GM23248 (cell line): ENCODE results near the gene SAGE1. TPM values are rescaled to one million over a fixed set of nuclear protein-coding genes. Genes with fewer than 3 reads are reported as not detected.
"Not testable (repeated sequence)": the region's sequence is repeated elsewhere in the genome, so short reads cannot be mapped to it uniquely, and the experiment has no call there.

Experiments used
- DNase-seq: peaks from one replicate; pipeline ENCODE4 v3.0.0-alpha.2; 2015
- H2AFZ ChIP-seq: fragments of 200-600 bp; sonication (generic); 2 replicates; pipeline ENCODE4 v1.6.1; 2016; ENCODE audit warnings: antibody characterized with exemption
- H3F3A ChIP-seq: fragments of 200-600 bp; sonication (generic); 2 replicates; pipeline ENCODE4 v1.6.1; 2016; ENCODE audit warnings: mild to moderate bottlenecking, antibody characterized with exemption, mixed run types; ENCODE audit not compliant: insufficient read depth
- H3K27ac ChIP-seq: fragments of 200-600 bp; sonication (generic); 2 replicates; pipeline ENCODE4 v1.5.1; 2016; ENCODE audit warnings: mild to moderate bottlenecking
- H3K27me3 ChIP-seq: fragments of 200-600 bp; sonication (generic); replicated peaks from 2 replicates; pipeline ENCODE4 v1.6.1; 2016; ENCODE audit warnings: mild to moderate bottlenecking; ENCODE audit not compliant: insufficient read depth
- H3K36me3 ChIP-seq: fragments of 200-600 bp; sonication (generic); 2 replicates; pipeline ENCODE4 v1.6.1; 2016; ENCODE audit warnings: low read depth, mild to moderate bottlenecking
- H3K4me1 ChIP-seq: fragments of 200-600 bp; sonication (generic); 2 replicates; pipeline ENCODE4 v1.6.1; 2016; ENCODE audit warnings: mild to moderate bottlenecking; ENCODE audit not compliant: insufficient read depth
- H3K4me2 ChIP-seq: fragments of 200-600 bp; sonication (generic); one replicate; pipeline ENCODE4 v1.6.1; 2016; ENCODE audit warnings: mild to moderate bottlenecking; ENCODE audit not compliant: unreplicated experiment
- H3K4me3 ChIP-seq: fragments of 200-600 bp; sonication (generic); 2 replicates; pipeline ENCODE4 v1.5.1; 2016; ENCODE audit warnings: mild to moderate bottlenecking
- H3K79me2 ChIP-seq: fragments of 200-600 bp; sonication (generic); 2 replicates; pipeline ENCODE4 v1.6.1; 2016; ENCODE audit warnings: mild to moderate bottlenecking; ENCODE audit not compliant: insufficient read depth
- H3K9ac ChIP-seq: fragments of 200-600 bp; sonication (generic); 2 replicates; pipeline ENCODE4 v1.6.1; 2016; ENCODE audit warnings: mild to moderate bottlenecking
- H3K9me2 ChIP-seq: fragments of 200-600 bp; sonication (generic); 2 replicates; pipeline ENCODE4 v1.6.1; 2016; ENCODE audit warnings: mixed run types, mild to moderate bottlenecking, moderate library complexity; ENCODE audit not compliant: insufficient read depth
- H3K9me3 ChIP-seq: fragments of 200-600 bp; sonication (generic); one replicate; pipeline ENCODE4 v1.6.1; 2017; ENCODE audit warnings: low read depth
- H4K20me1 ChIP-seq: fragments of 200-600 bp; sonication (generic); 2 replicates; pipeline ENCODE4 v1.6.0; 2016; ENCODE audit not compliant: insufficient read depth
- EZH2 ChIP-seq: fragments of 200-600 bp; sonication (generic); IDR thresholded peaks from 2 replicates; pipeline ENCODE4 v1.6.1; 2018; ENCODE audit warnings: antibody characterized with exemption, mild to moderate bottlenecking; ENCODE audit not compliant: insufficient read depth, poor library complexity, severe bottlenecking
- EZH2phosphoT487 ChIP-seq: fragments of 200-600 bp; sonication (generic); IDR thresholded peaks from 2 replicates; pipeline ENCODE4 v1.6.1; 2018; ENCODE audit warnings: antibody characterized with exemption, moderate library complexity, mild to moderate bottlenecking, low read depth; ENCODE audit not compliant: insufficient read depth
- WGBS, 2 experiments: methylation state at CpG; one replicate each; pipeline ENCODE4 v1.1.6; 2015 to 2017; ENCODE audit warnings: low lambda C conversion rate in 2 of 2, low coverage in 1 of 2; ENCODE audit errors: missing lambda C conversion rate in 2 of 2; 5-methylcytosine and 5-hydroxymethylcytosine counted together
- in situ Hi-C: fragments of 300-500 bp; cut with MboI; formaldehyde crosslinking; loops from 2 replicates; pipeline ENCODE4 v1.15.0; 2020
- polyA plus RNA-seq: library from polyadenylated mRNA; unstranded; fragments of >200 nt; fragmentation: Nextera tagmentation; extraction: Ambion mirVana; gene quantifications from 2 replicates; pipeline ENCODE4 v1.2.1, GENCODE V29; 2016
- total RNA-seq: library from RNA; depleted of rRNA; stranded (reverse); fragments of >200 nt; shearing (Covaris generic); gene quantifications from 2 replicates; pipeline ENCODE4 v1.2.3, GENCODE V29; 2014; rRNA removed

Gene SAGE1, protein sequence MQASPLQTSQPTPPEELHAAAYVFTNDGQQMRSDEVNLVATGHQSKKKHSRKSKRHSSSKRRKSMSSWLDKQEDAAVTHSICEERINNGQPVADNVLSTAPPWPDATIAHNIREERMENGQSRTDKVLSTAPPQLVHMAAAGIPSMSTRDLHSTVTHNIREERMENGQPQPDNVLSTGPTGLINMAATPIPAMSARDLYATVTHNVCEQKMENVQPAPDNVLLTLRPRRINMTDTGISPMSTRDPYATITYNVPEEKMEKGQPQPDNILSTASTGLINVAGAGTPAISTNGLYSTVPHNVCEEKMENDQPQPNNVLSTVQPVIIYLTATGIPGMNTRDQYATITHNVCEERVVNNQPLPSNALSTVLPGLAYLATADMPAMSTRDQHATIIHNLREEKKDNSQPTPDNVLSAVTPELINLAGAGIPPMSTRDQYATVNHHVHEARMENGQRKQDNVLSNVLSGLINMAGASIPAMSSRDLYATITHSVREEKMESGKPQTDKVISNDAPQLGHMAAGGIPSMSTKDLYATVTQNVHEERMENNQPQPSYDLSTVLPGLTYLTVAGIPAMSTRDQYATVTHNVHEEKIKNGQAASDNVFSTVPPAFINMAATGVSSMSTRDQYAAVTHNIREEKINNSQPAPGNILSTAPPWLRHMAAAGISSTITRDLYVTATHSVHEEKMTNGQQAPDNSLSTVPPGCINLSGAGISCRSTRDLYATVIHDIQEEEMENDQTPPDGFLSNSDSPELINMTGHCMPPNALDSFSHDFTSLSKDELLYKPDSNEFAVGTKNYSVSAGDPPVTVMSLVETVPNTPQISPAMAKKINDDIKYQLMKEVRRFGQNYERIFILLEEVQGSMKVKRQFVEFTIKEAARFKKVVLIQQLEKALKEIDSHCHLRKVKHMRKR
- not detected in 2 replicates for total RNA-seq
- not detected in 2 replicates for polyA plus RNA-seq

DNA sequence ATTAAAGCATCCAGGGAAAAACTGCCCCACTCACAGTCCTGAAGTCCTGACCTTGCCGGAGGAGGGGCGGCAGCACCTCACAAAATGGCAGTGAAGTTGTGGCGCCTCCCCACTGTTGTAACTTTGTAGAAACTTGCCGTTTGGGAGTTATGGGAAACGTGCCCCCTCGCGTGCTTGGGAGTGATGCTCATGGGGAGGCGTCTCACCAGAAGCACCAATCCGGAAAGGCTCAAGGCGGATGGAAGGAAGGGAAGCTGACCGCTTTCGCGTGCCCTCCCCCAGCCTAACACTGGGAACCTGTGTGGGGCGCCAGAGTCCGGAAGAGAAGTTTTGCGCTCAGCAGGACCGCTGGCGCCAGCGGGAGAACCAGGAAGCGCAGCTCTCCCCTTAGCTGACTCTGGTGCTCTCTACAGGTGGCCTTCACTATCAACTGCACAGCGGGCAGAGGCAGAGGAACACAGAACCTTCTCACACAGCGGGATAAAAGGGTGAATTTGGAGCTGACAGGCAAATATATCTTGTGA, at the start of gene SAGE1, which contains the start of gene CT45A10:
SAGE1 (plus strand) TSS at position 423 of the 524 bp plus-strand sequence. CDS start 2,527 bp downstream, outside the sequence.
CT45A10 (minus strand) TSS at position 151 of the 524 bp plus-strand sequence. CDS start 8,100 bp downstream, outside the sequence.
- in situ Hi-C loops, result no loop called here
- Histone ChIP-seq H3F3A (no peaks in the 10 kb centered on the region), H3K4me1 (no peaks in the 10 kb centered on the region), H4K20me1 (no peaks in the 10 kb centered on the region), H3K4me2 (no peak within 1 kb of the TSS), H3K4me3 (no peak within 1 kb of the TSS), H3K9ac (no peak within 1 kb of the TSS), H3K9me2 (no peaks in the 10 kb centered on the region), H3K9me3 (no peaks in the 10 kb centered on the region), H3K79me2 (no peaks in the 10 kb centered on the region), H3K36me3 (no peaks in the 10 kb centered on the region), H3K27ac (no peak within 1 kb of the TSS), H2AFZ (no peak within 1 kb of the TSS), H3K27me3 (no peaks in the 10 kb centered on the region)
- TF ChIP-seq EZH2phosphoT487, result no peak
- TF ChIP-seq EZH2, result no peak
- 80 to 81% methylated on average over 17 to 20 of the region's 22 CpGs for WGBS, 2 experiments
- DNase-seq, result no peak

DNA sequence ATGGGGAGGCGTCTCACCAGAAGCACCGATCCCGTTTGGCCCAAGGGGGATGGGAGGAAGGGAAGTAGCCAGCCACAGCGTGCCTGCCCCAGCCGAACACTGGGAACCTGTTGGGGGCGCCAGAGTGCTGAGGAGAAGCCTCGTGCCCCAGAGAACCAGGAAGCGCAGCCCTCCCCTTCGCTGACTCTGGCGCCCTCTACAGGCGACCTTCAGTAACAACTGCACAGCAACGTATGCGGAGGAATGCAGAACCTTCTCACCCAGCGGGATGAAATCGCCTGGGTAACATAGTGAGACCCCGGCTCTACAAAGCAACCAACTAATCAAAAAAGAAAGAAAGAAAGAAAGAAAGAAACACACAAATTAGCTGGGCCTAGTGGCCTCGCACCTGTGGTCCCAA, 39.1 kb upstream of the SAGE1 start, which contains the start of gene CT45A8:
CT45A8 (minus strand) TSS at position 101 of the 400 bp plus-strand sequence. CDS start 3,755 bp downstream, outside the sequence.
- H3K27ac ChIP-seq, H3K36me3 ChIP-seq, H2AFZ ChIP-seq, H4K20me1 ChIP-seq, H3K27me3 ChIP-seq, H3K4me2 ChIP-seq, H3K9me3 ChIP-seq, in situ Hi-C loops, DNase-seq, H3K4me1 ChIP-seq, H3K79me2 ChIP-seq, H3K4me3 ChIP-seq, H3F3A ChIP-seq, H3K9me2 ChIP-seq, H3K9ac ChIP-seq: not testable (repeated sequence)
- WGBS, 2 experiments, result no CpG with 5 or more reads among the region's 17 CpGs

GRCh38 chrX:135871712-135872111, 21.8 kb upstream of the SAGE1 start, which contains the start of gene CT45A9:
TSS of gene CT45A9 (minus strand) at chrX:135871812. CDS start at chrX:135868061, 3,751 bp downstream.
- H3K9me2 ChIP-seq, H3K9ac ChIP-seq, in situ Hi-C loops, H3K4me3 ChIP-seq, H4K20me1 ChIP-seq, H3K27ac ChIP-seq, H3F3A ChIP-seq, H3K36me3 ChIP-seq, H3K79me2 ChIP-seq, H3K4me2 ChIP-seq, H2AFZ ChIP-seq, DNase-seq, H3K4me1 ChIP-seq, H3K27me3 ChIP-seq, H3K9me3 ChIP-seq: not testable (repeated sequence)
- no CpG with 5 or more reads among the region's 17 CpGs for WGBS, 2 experiments

GRCh38 chrX:135882741-135883140, 10.8 kb upstream of the SAGE1 start:
- H2AFZ ChIP-seq, H3K27me3 ChIP-seq, H3K4me2 ChIP-seq, H3K9me3 ChIP-seq, H3K4me3 ChIP-seq, H3K36me3 ChIP-seq, H3K9ac ChIP-seq, H3K79me2 ChIP-seq, H3F3A ChIP-seq, DNase-seq, in situ Hi-C loops, H3K4me1 ChIP-seq, H3K9me2 ChIP-seq, H3K27ac ChIP-seq, H4K20me1 ChIP-seq: not testable (repeated sequence)
- 0 to 6% methylated on average over 2 to 4 of the region's 5 CpGs for WGBS, 2 experiments

DNA sequence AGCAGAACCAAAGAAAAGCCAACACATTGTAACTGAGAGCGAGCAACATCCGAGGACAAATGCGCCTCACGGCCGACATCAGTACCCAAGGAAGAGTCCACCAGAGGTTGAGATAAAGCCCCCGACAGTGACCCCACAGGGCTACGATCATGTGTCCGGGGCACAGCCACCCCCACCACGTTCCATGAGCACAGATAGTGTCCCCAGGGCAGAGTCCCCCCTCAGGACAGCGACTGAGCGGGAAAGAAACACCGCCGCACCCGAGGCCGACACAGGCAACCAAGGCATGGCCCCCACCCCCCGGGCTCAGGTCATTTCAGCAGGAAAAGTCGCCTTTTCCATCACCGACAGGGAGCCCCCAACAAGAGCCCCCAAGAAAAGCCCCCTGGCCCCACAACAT, 5.3 kb upstream of the SAGE1 start:
- H3K79me2 ChIP-seq, H3F3A ChIP-seq, H3K4me3 ChIP-seq, H3K9ac ChIP-seq, in situ Hi-C loops, H3K4me1 ChIP-seq, H2AFZ ChIP-seq, H3K9me3 ChIP-seq, H3K27ac ChIP-seq, H3K9me2 ChIP-seq, H3K27me3 ChIP-seq, H3K4me2 ChIP-seq, H4K20me1 ChIP-seq, H3K36me3 ChIP-seq, DNase-seq: not testable (repeated sequence)
- WGBS, 2 experiments, result 60 to 77% methylated on average over 12 of the region's 18 CpGs

DNA sequence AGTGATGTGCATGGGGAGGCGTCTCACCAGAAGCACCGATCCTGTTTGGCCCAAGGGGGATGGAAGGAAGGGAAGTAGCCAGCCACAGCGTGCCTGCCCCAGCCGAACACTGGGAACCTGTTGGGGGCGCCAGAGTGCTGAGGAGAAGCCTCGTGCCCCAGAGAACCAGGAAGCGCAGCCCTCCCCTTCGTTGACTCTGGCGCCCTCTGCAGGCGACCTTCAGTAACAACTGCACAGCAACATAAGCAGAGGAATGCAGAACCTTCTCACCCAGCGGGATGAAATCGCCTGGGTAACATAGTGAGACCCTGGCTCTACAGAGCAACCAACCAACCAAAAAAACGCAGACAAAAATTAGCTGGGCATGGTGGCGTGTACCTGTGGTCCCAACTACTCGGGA, 4.5 kb upstream of the SAGE1 start:
- H3K4me2 ChIP-seq, H4K20me1 ChIP-seq, in situ Hi-C loops, H3K36me3 ChIP-seq, H3F3A ChIP-seq, DNase-seq, H3K27ac ChIP-seq, H3K27me3 ChIP-seq, H3K4me3 ChIP-seq, H3K4me1 ChIP-seq, H3K9ac ChIP-seq, H3K9me2 ChIP-seq, H2AFZ ChIP-seq, H3K79me2 ChIP-seq, H3K9me3 ChIP-seq: not testable (repeated sequence)
- WGBS, 2 experiments, result 56 to 62% methylated on average over 5 to 8 of the region's 15 CpGs
